GM18505 (cell line): Measurements from ENCODE around the gene PRSS36.
"Not testable (repeated sequence)": the region's sequence is repeated elsewhere in the genome, so short reads cannot be mapped to it uniquely, and the experiment has no call there.

Experiments
- ATAC-seq: cut with Tn5 transposase; IDR thresholded peaks from one replicate; pipeline ENCODE4 v1.9.1; 2021; ENCODE audit not compliant: unreplicated experiment
- POLR2A ChIP-seq: IDR thresholded peaks from 4 replicates; pipeline ENCODE4 v1.6.1; 2011; ENCODE audit warnings: borderline replicate concordance; ENCODE audit not compliant: insufficient read depth, insufficient read length; ENCODE audit errors: extremely low read depth

Gene PRSS36

DNA sequence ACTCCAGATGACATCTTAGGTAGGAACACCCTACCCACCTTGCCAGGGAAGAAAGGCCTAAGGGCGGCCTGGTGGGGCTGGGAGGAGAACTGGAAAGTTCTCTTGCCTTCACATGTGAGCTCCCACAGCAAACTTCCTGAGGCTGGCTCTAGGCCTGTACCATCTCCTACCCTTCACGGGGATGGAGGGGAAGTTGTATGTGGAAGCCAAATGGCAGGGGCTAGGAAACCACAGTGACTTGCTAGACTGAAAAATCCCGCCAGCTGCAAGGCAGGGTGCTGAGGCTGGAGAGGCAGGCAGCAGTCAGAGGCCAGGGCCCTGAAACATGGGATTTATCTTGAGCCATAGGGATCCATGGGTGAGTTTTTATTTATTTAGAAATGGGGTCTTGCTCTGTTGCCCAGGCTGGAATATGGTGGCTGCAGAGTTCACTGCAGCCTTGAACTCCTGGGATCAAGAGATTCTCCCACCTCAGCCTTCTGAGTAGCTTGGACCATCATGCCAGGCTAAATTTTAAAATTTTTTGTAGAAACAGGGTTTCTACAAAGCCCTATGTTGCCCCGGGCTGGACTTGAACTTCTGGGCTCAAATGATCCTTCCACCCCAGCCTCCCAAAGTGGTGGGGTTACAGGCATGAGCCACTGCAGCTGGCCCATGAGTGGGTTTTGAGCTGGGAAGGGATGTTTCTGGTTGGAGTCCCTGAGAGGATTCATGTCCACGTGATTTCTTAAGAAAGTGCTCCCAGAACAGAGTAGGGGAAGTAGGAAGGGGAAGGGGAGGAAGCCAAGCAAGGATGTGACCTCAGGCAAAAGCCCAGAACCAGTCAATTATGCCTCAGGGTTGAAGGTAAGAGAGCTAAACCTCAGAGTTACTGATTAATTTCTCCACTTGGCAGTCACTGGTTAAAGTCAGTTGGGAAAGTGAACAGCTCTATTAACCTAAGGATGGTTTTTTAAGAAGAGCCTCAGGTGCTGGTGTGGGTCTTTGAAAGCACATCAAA is 36.4 kb downstream of the PRSS36 start:
- no peak for TF ChIP-seq POLR2A
- ATAC-seq, result no peak

DNA sequence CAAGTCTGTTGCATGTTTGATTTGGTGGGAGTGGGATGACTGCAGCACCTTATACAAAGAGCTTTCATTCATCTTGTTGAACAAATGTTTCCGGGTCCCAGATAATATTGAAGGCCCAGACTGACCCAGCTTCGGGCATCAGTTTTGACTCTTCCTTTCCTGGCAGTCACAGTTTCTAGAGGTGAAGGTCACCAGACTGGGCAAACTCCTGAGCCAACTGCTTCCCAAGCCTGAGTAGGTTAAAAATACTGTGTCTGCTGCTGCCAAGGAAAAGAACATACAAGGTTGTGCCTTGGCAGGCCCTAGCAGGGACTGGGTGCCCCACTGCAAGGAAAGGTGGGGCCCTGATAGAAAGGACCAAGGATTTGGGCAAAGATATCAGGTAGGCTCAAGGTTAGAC is 37.2 kb downstream of the PRSS36 start:
- ATAC-seq, result no peak
- TF ChIP-seq POLR2A, result no peak

DNA sequence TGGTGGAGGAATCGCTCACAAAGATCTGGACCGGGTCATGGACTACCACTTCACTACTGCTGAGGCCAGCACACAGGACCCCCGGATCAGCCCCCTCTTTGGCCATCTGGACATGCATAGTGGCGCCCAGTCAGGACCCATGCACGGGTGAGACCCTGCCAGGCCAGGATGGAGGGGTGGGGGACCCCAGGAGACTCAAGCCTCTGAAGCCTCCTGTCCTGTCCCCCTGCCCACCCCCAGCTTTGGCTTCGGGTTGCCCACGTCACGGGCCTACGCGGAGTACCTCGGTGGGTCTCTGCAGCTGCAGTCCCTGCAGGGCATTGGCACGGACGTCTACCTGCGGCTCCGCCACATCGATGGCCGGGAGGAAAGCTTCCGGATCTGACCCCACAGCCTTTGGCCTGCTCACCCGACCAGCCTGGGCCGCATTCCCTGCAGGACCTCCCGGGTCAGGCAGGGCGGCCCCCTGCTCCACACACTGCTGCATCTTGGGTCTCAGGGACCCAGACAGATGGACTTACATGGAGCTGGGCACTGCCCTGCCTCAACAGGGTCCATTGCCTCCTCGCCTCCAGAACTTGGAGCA is 37.9 kb downstream of the PRSS36 start:
- TF ChIP-seq POLR2A, result no peak
- no peak for ATAC-seq

DNA sequence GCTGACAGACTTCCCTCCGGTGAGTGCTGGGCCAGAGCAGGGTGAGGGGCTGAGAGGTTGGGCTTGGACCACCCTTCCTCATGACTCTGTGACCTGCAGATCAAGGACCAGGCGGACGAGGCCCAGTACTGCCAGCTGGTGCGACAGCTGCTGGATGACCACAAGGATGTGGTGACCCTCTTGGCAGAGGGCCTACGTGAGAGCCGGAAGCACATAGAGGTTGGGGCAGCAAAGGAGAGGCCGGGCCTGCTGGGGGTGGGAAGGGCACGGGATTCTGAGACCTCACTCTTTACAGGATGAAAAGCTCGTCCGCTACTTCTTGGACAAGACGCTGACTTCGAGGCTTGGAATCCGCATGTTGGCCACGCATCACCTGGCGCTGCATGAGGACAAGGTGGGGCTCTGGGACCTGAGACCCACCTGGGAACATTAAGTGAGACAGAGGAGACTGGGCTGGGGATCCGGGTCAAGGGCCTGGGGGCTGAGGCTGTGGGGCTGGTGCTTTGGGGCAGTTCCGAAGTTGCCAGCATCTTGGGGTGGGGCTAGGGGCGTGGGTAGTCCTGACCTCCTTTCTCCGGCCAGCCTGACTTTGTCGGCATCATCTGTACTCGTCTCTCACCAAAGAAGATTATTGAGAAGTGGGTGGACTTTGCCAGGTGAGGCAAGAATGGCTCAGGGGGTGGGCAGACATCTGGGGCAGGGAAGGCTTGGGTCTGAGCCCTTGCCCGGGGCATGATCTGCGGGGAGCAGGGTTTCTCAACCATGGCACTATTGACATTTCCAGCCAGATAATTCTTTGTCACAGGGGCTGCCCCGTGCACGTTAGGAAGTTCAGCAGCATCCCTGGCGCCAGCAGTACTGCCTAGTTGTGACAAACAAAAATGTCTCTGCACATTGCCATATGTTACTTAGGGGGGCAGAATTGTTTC is 39.5 kb downstream of the PRSS36 start:
- no peak for ATAC-seq
- no peak for TF ChIP-seq POLR2A

DNA sequence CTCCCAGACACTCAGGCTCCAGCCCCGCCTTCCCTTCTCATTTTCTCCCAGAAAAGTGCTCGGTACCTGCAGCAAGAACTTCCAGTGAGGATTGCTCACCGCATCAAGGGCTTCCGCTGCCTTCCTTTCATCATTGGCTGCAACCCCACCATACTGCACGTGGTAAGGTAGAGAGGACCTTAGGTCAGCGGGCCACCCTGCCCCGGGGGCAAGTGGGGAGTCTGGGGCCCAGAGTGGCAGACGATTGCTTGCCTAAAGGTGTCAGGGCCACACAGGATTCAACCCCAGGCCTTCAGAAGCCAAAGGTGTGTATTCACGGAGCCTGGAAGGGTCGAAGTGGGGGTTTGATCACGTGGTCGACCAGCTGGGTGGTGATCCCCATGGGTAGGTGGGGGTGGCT is 40.2 kb downstream of the PRSS36 start:
- no peak for ATAC-seq
- no peak for TF ChIP-seq POLR2A

DNA sequence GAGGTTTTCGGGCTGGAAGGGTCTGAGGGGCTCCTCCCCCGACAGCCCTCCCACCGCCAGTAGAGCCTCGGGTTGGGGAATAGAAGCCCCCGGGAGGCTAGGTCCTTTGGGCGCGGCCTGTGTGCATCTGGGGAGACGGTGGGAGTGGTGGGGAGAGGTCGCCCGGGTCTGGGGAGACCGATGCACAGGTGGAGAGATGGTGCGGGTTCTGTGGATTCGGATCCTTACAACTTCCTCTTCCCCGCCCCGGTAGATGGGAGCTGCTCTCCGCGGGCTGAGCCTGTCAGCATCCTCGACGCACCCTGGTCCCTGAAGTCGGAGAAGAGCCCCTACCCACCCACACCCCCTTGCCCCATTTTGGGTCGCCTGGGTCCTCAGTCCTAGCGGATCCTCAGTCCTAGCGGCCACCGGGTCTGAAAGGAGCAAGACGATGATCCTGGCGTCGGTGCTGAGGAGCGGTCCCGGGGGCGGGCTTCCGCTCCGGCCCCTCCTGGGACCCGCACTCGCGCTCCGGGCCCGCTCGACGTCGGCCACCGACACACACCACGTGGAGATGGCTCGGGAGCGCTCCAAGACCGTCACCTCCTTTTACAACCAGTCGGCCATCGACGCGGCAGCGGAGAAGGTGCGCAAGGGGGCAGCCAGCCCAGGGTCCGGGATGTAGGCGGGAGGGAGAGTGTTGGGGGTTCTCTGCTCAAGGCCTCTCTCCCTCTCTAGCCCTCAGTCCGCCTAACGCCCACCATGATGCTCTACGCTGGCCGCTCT is 40.9 kb downstream of the PRSS36 start:
- ATAC-seq, result no peak
- TF ChIP-seq POLR2A, result no peak

DNA sequence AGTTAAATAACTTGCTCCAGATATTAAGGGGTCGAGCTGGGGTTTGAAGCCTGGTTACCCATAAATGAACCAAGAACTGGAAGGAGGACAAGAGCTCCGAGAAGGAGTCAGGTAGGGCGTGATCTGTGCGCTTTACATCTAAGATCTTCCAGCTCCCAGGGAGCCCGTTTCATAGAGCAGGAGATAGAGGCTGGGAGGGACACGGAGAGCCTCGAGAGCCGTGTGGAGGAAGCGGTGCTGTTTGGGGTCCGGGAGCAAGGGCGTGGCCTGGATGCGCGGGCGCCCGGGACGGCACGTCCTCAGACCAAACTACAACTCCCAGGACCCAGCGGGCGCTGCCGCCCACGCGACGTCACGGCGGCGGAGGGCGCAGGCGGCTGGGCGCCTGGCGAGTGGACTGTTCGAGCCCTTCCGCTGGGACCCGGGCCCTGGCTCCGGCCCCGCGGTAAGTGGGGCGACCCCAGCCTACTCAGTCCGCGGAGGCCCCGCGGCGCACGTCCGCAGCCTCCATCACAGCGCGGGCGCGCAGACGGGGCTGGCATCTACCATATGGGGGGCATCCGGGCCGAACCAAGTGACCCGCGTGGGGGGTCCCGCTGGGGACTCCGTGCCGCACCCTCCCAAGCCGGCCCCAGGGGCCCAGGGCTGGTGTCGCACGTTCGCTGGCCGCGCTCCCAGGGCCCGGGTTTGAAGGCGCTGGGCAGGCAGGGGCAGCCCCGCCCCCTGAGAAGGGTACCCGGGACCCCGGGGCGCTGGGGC is 41.7 kb downstream of the PRSS36 start, which contains the start of gene BCKDK:
Gene BCKDK, plus strand, starts transcription at position 352 of the 759 bp plus-strand sequence. CDS start 838 bp downstream, outside the sequence.
- peak; percentile 85 for ATAC-seq
- TF ChIP-seq POLR2A, result peak; percentile 77

DNA sequence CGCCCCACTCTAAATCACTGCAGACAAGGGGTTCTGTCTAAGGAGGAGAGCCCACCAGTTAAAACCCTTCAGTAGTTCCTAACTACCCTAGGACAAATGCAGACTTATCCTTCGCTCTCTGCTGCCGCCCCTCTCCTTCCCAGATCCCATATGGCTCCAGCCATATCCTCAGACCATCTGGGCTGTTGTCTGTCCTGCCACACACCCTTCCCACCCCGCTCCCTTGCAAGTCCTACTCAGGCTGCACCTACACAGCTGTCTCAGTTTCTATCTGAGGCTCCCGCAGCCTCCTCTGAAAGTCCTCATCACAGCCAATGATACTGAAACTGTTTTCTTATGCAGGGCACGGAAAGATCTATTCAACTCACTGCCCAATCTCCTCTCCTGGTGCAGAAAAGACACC is 42.4 kb downstream of the PRSS36 start:
- ATAC-seq, result no peak
- no peak for TF ChIP-seq POLR2A

DNA sequence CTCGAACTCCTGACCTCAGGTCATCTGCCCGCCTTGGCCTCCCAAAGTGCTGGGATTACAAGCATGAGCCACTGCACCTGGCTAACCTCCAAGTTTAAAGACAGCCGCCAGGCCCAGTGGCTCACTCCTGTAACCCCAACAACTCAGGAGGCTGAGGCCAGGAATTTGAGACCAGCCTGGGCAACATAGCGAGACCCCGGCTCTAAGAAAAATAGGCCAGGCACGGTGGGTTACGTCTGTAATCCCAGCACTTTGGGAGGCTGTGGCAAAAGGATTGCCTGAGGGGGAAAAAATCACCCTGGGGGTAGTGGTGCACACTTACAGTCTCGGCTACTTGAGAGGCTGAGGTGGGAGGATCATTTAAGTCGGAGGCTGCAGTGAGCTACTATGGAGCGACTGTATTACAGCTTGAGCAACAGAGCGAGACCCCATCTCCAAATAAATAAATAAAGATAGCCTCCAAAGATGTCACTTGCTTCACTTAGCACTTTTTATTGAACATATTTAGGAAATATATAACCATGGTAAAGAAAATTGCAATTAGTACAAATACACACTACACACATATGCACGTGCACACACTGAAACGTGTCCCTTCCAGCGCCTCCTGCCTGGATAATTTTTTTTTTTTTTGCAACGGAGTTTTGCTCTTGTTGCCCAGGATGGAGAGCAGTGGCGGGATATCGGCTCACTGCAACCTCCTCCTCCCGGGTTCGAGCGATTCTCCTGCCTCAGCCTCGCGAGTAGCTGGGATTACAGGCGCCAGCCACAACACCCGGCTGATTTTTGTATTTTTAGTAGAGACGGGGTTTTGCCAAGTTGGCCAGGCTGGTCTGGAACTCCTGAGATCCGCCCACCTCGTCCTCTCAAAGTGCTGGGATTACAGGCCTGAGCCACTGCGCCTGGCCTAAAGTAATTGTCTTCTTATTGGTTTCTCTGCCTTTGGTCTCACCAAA is 43.1 kb downstream of the PRSS36 start:
- no peak for ATAC-seq
- TF ChIP-seq POLR2A, result no peak

DNA sequence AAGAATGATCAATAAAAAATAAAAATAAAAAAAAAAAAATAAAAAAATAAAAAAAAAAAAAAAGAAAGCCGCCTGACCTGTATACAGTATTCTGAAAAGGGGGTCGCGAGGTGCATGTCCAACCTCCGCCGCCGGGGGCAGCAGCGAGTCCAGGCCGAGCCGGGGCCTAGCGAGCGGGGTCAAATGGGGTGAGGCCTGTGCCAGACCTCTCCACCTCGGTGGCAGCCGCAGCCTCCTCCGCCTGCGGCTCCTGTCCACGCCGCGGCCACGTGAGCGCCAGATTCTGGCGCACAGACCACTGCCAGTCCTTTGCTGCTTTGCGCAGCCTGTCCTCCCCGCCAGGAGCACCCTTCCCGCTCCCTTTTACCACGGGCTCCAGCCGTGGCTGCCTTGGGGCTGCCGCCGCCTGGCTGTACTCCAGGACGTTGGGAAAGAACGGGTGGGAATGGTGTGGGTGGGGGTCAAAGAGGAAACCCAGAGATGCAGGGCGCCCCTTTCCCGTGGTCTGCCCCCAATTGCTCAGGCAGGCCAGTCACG is 44.1 kb downstream of the PRSS36 start:
- ATAC-seq, result peak; percentile 37
- TF ChIP-seq POLR2A, result no peak

DNA sequence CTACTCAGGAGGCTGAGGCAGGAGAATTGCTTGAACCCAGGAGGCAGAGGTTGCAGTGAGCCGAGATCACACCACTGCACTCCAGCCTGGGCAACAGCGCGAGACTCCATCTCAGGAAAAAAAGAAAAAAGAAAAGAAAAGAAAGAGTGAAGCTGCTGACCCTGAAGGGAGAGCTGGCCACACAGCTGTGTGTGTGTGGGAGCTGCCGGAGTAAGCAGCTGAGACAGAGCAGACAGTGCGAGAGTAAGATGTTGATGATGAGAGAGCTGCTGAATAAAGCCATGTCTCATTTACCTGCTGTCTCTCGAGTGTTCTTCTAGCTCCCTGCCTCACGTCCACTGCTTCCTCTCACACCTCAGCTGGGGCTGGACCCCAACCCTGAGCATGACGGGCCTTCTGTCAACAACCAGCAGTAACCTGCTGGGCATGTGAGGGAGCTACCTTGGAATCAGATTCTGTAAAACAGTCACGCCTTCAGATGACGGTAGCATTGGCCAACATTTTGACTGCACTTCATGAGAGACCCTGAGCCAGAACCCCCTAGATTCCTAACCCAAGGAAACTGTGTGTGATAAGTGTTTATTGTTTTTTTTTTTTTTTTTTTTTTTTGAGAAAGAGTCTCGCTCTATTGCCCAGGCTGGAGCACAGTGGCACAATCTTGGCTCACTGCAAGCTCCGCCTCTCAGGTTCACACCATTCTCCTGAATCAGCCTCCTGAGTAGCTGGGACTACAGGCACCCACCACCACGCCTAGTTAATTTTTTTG is 48.8 kb downstream of the PRSS36 start:
- not testable (repeated sequence) for ATAC-seq
